WTC11 (cell line): ENCODE data around the gene PLEKHH2.

Source experiments
- CTCF ChIP-seq: fragments of 200-600 bp; IDR thresholded peaks from 2 replicates; pipeline ENCODE4 v1.8.0; 2022; ENCODE audit warnings: antibody characterized with exemption
- ELF4 ChIP-seq: sonication (generic); formaldehyde crosslinking; IDR thresholded peaks from 2 replicates; pipeline ENCODE4 v1.8.1; 2022; ENCODE audit warnings: low read depth, mild to moderate bottlenecking, moderate library complexity, missing genetic modification reagents
- ESRRA ChIP-seq: sonication (generic); formaldehyde crosslinking; IDR thresholded peaks from 2 replicates; pipeline ENCODE4 v1.8.1; 2022; ENCODE audit warnings: mild to moderate bottlenecking, missing genetic modification reagents, borderline replicate concordance
- GRHL2 ChIP-seq: fragments of 250-450 bp; sonication (Bioruptor Pico); IDR thresholded peaks from 2 replicates; pipeline ENCODE4 v1.8.0; 2022; ENCODE audit warnings: mild to moderate bottlenecking, moderate library complexity; ENCODE audit not compliant: insufficient replicate concordance, severe bottlenecking
- SP1 ChIP-seq: sonication (generic); formaldehyde crosslinking; conservative IDR thresholded peaks from 2 replicates; pipeline ENCODE4 v1.8.1; 2022; ENCODE audit warnings: missing genetic modification reagents
- TEAD1 ChIP-seq: sonication (generic); formaldehyde crosslinking; IDR thresholded peaks from 2 replicates; pipeline ENCODE4 v1.8.0; 2022; ENCODE audit warnings: mild to moderate bottlenecking, missing genetic modification reagents
- TF ChIP-seq, protein P1 (sequence below): fragments of 250-450 bp; sonication (Bioruptor Pico); IDR thresholded peaks from 2 replicates; pipeline ENCODE4 v2.1.2; 2022; ENCODE audit warnings: mild to moderate bottlenecking, moderate library complexity

DNA sequence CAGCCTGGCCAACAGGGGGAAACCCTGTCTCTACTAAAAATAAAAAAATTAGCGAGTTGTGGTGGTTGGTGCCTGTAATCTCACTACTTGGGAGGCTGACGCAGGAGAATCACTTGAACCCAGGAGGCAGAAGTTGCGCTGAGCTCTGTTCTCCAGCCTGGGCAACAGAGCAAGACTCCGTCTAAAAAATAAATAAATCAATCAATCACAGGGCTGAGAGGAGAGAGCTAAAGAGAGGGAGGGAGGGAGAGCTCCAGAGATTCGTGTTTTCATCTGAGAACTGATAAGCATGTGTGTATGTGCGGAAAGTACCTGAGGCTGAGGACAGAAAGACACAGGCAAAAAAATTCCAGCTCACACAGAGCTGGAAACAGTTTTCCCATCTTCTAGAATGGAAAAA is 99.6 kb downstream of the PLEKHH2 start:
- TF ChIP-seq ELF4 (CRISPR knock-in tag) (no peak), CTCF (no peak), ESRRA (CRISPR knock-in tag) (no peak), GRHL2 (CRISPR knock-in tag) (no peak), TEAD1 (no peak), SP1 (CRISPR knock-in tag) (no peak)
- TF ChIP-seq, protein P1, sequence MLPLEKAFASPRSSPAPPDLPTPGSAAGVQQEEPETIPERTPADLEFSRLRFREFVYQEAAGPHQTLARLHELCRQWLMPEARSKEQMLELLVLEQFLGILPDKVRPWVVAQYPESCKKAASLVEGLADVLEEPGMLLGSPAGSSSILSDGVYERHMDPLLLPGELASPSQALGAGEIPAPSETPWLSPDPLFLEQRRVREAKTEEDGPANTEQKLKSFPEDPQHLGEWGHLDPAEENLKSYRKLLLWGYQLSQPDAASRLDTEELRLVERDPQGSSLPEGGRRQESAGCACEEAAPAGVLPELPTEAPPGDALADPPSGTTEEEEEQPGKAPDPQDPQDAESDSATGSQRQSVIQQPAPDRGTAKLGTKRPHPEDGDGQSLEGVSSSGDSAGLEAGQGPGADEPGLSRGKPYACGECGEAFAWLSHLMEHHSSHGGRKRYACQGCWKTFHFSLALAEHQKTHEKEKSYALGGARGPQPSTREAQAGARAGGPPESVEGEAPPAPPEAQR (CRISPR knock-in tag) = no peak
